MM.1S (cell line): ENCODE data around the gene RPN2.

ENCODE experiments used
- EZH2 ChIP-seq: fragments of 300-600 bp; sonication (generic); optimal IDR thresholded peaks from 2 replicates; pipeline ENCODE3; 2017; ENCODE audit warnings: low read depth, mild to moderate bottlenecking, antibody characterized with exemption, low read length, mixed read lengths
- EZH2phosphoT487 ChIP-seq: fragments of 300-600 bp; sonication (generic); IDR thresholded peaks from 2 replicates; pipeline ENCODE4 v1.6.1; 2018; ENCODE audit warnings: antibody characterized with exemption, low read length
- TF ChIP-seq, protein P1 (sequence below): fragments of 300-600 bp; sonication (generic); IDR thresholded peaks from 2 replicates; pipeline ENCODE4 v1.5.1; 2016; ENCODE audit warnings: antibody characterized with exemption, low read length, mixed read lengths

DNA sequence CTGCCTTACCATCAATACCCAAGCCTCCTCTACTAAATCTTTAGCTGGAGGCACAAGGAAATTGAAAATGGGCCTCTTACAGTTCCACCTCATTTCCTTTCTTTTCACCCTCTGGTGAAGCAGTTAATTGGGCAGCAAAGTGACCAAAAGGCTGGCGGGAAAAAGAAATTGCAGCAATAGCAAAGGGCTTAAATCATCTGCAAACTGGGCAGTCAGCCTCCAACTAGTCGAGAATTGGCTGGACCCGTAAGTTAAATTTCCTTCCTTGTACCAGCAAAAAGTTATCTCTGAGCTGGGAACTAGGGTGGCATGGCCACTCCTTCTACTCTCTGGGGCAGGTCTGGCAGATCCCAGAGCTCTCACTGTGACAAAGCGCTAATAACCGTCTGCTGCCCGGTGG lies 49.0 kb downstream of the RPN2 start:
- TF ChIP-seq, protein P1, sequence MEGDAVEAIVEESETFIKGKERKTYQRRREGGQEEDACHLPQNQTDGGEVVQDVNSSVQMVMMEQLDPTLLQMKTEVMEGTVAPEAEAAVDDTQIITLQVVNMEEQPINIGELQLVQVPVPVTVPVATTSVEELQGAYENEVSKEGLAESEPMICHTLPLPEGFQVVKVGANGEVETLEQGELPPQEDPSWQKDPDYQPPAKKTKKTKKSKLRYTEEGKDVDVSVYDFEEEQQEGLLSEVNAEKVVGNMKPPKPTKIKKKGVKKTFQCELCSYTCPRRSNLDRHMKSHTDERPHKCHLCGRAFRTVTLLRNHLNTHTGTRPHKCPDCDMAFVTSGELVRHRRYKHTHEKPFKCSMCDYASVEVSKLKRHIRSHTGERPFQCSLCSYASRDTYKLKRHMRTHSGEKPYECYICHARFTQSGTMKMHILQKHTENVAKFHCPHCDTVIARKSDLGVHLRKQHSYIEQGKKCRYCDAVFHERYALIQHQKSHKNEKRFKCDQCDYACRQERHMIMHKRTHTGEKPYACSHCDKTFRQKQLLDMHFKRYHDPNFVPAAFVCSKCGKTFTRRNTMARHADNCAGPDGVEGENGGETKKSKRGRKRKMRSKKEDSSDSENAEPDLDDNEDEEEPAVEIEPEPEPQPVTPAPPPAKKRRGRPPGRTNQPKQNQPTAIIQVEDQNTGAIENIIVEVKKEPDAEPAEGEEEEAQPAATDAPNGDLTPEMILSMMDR = no peak
- TF ChIP-seq EZH2 (no peak), EZH2phosphoT487 (no peak)
